NCI-H510A treated with DMSO at 0.1 percent for 48 hours (cell line): Measurements from ENCODE around the gene RAB23.
A peak's percentile ranks its signal among the peaks of the same experiment; 100 is the strongest.

Experiments used
- DNase-seq: peaks from one replicate; lab custom pipeline; 2025; lab: John Stamatoyannopoulos, UW

The RAB23 gene

GRCh38 chr6:57182017-57182432 lies 40.1 kb downstream of the RAB23 start:
- DNase-seq: no peak

- DNase-seq: no peak
Measured at GRCh38 chr6:57180596-57180995, 41.5 kb downstream of the RAB23 start.

GRCh38 chr6:57177545-57178265 lies 44.4 kb downstream of the RAB23 start:
- DNase-seq: no peak

GRCh38 chr6:57174511-57174907 lies 47.6 kb downstream of the RAB23 start:
- no peak for DNase-seq

- peak; percentile 76 for DNase-seq
Measured at GRCh38 chr6:57173886-57174510, 48.1 kb downstream of the RAB23 start.

GRCh38 chr6:57173056-57173885 lies 48.8 kb downstream of the RAB23 start:
- peak; percentile 93 for DNase-seq

- DNase-seq: peak; percentile 98
Measured at GRCh38 chr6:57172136-57173055, 49.7 kb downstream of the RAB23 start, which contains the start of gene BAG2. Gene BAG2, plus strand, starts transcription at chr6:57172326. Its CDS starts 372 bp downstream, at chr6:57172698.

- DNase-seq: no peak
Measured at GRCh38 chr6:57165080-57165479, 57.0 kb downstream of the RAB23 start.

- no peak for DNase-seq
Measured at GRCh38 chr6:57163956-57164355, 58.2 kb downstream of the RAB23 start.

GRCh38 chr6:57162516-57162915 lies 59.6 kb downstream of the RAB23 start:
- DNase-seq: no peak

- DNase-seq: no peak
Measured at GRCh38 chr6:57162028-57162427, 60.1 kb downstream of the RAB23 start.

- DNase-seq: no peak
Measured at GRCh38 chr6:57159127-57159526, 63.0 kb downstream of the RAB23 start.

- DNase-seq: no peak
Measured at GRCh38 chr6:57158658-57159057, 63.4 kb downstream of the RAB23 start.

- no peak for DNase-seq
Measured at GRCh38 chr6:57147955-57148858, 73.9 kb downstream of the RAB23 start.

- DNase-seq: no peak
Measured at GRCh38 chr6:57147401-57147800, 74.7 kb downstream of the RAB23 start.

GRCh38 chr6:57143690-57144089 lies 78.4 kb downstream of the RAB23 start:
- no peak for DNase-seq

GRCh38 chr6:57142178-57142525 lies 80.0 kb downstream of the RAB23 start:
- no peak for DNase-seq

- DNase-seq: no peak
Measured at GRCh38 chr6:57141451-57142177, 80.5 kb downstream of the RAB23 start.

- no peak for DNase-seq
Measured at GRCh38 chr6:57138026-57138425, 84.1 kb downstream of the RAB23 start.

GRCh38 chr6:57137350-57137749 lies 84.8 kb downstream of the RAB23 start:
- no peak for DNase-seq
